Vagina (tissue), 2 donors: Measurements from ENCODE around the gene CD58. TPM values are rescaled to one million over a fixed set of nuclear protein-coding genes. Genes with fewer than 3 reads are reported as not detected.

Source experiments
- DNase-seq, 2 donors: peaks; one replicate each; pipeline ENCODE4 v3.0.0-alpha.2; 2017; ENCODE audit errors: extremely low spot score in 2 of 2
- H3K27ac ChIP-seq: fragments of 200-600 bp; sonication (generic); one replicate; pipeline ENCODE4 v1.5.1; 2019
- H3K27me3 ChIP-seq: fragments of 200-600 bp; sonication (generic); one replicate; pipeline ENCODE4 v1.5.1; 2019
- H3K36me3 ChIP-seq, 2 donors: fragments of 200-600 bp; sonication (generic); one replicate each; pipeline ENCODE4 v1.5.1; 2017 to 2019
- H3K4me1 ChIP-seq: fragments of 200-600 bp; sonication (generic); one replicate; pipeline ENCODE4 v1.5.1; 2019
- H3K4me3 ChIP-seq, 2 donors: fragments of 200-600 bp; sonication (generic); 1 replicate in 1 of 2; 2 replicates in 1 of 2; pipeline ENCODE4 v1.5.1; 2016 to 2019
- H3K9me3 ChIP-seq: fragments of 200-600 bp; sonication (generic); one replicate; pipeline ENCODE4 v1.5.1; 2019
- CTCF ChIP-seq, 3 experiments: fragments of 450-650 bp in 2 of 3; fragments of 200-600 bp in 1 of 3; sonication (generic) in 1 of 3; IDR thresholded peaks; one replicate each; pipeline ENCODE4 v1.5.1; 2017 to 2019; ENCODE audit warnings: antibody characterized with exemption in 3 of 3, mild to moderate bottlenecking in 2 of 3, moderate library complexity in 2 of 3
- POLR2A ChIP-seq, 2 donors: fragments of 450-650 bp; IDR thresholded peaks; one replicate each; pipeline ENCODE4 v1.6.1; 2017; ENCODE audit warnings: antibody characterized with exemption in 2 of 2, mild to moderate bottlenecking in 2 of 2, moderate library complexity in 2 of 2
- POLR2AphosphoS5 ChIP-seq, 2 donors: sonication (generic); formaldehyde crosslinking; IDR thresholded peaks; one replicate each; pipeline ENCODE4 v1.9.0; 2017; ENCODE audit warnings: antibody characterized with exemption in 2 of 2, mild to moderate bottlenecking in 2 of 2, low read depth in 1 of 2; ENCODE audit not compliant: insufficient read depth in 1 of 2
- intact Hi-C: fragments of 100-400 bp; cut with DNase I; formaldehyde crosslinking; loops from one replicate; pipeline ENCODE4 v1.15.1; 2023
- total RNA-seq: library from RNA; depleted of rRNA; stranded (reverse); fragments of >200 nt; gene quantifications from one replicate; pipeline ENCODE4 v1.2.3, GENCODE V29; 2016

CD58 gene
- total RNA-seq, 1 donor from 2014 or later: 54.5 TPM

- DNase-seq: no peak
- Histone ChIP-seq H3K4me3 (no peak overlapping the region), H3K9me3 (no peaks in the 10 kb centered on the region), H3K36me3 (no peaks in the 10 kb centered on the region), H3K27ac (no peak overlapping the region), H3K27me3 (no peaks in the 10 kb centered on the region), H3K4me1 (no peaks in the 10 kb centered on the region)
- TF ChIP-seq POLR2A (IDR thresholded peaks at IDR 0.05) (no peak), CTCF (IDR thresholded peaks at IDR 0.05) (no peak), POLR2AphosphoS5 (IDR thresholded peaks at IDR 0.05; ENCODE audit: insufficient read depth in 1 of 2, low read depth in 1 of 2) (no peak)
- intact Hi-C loops: no loop called here
Measured at GRCh38 chr1:116476321-116476720, 94.5 kb downstream of the CD58 start.

GRCh38 chr1:116475850-116476218, 95.0 kb downstream of the CD58 start:
- intact Hi-C loops: no loop called here
- Histone ChIP-seq H3K36me3 (no peaks in the 10 kb centered on the region), H3K27me3 (no peaks in the 10 kb centered on the region), H3K9me3 (no peaks in the 10 kb centered on the region), H3K27ac (no peak overlapping the region), H3K4me3 (no peak overlapping the region), H3K4me1 (no peaks in the 10 kb centered on the region)
- no peak for DNase-seq
- TF ChIP-seq CTCF (IDR thresholded peaks at IDR 0.05): no peak
- TF ChIP-seq POLR2AphosphoS5 (IDR thresholded peaks at IDR 0.05; ENCODE audit: insufficient read depth in 1 of 2, low read depth in 1 of 2): no peak
- no peak for TF ChIP-seq POLR2A (IDR thresholded peaks at IDR 0.05)

GRCh38 chr1:116474921-116475849, 95.6 kb downstream of the CD58 start:
- Histone ChIP-seq H3K27me3 (no peaks in the 10 kb centered on the region), H3K4me1 (no peaks in the 10 kb centered on the region), H3K4me3 (no peak overlapping the region), H3K9me3 (no peaks in the 10 kb centered on the region), H3K36me3 (no peaks in the 10 kb centered on the region), H3K27ac (no peak overlapping the region)
- DNase-seq: no peak
- TF ChIP-seq POLR2AphosphoS5 (IDR thresholded peaks at IDR 0.05; ENCODE audit: insufficient read depth in 1 of 2, low read depth in 1 of 2): no peak
- no peak for TF ChIP-seq POLR2A (IDR thresholded peaks at IDR 0.05)
- no peak for TF ChIP-seq CTCF (IDR thresholded peaks at IDR 0.05)
- intact Hi-C loops: no loop called here

- no peaks in the 10 kb centered on the region for H3K36me3 ChIP-seq
- no peak for DNase-seq
- no peaks in the 10 kb centered on the region for H3K9me3 ChIP-seq
- no peaks in the 10 kb centered on the region for H3K27me3 ChIP-seq
- TF ChIP-seq POLR2AphosphoS5 (IDR thresholded peaks at IDR 0.05; ENCODE audit: insufficient read depth in 1 of 2, low read depth in 1 of 2) (no peak), CTCF (IDR thresholded peaks at IDR 0.05) (no peak), POLR2A (IDR thresholded peaks at IDR 0.05) (no peak)
- no peaks in the 10 kb centered on the region for H3K4me1 ChIP-seq
- intact Hi-C loops: no loop called here
- no peak overlapping the region for H3K27ac ChIP-seq
- H3K4me3 ChIP-seq: no peak overlapping the region
Measured at GRCh38 chr1:116472431-116472961, 98.3 kb downstream of the CD58 start.

GRCh38 chr1:116471241-116471640, 99.6 kb downstream of the CD58 start:
- Histone ChIP-seq H3K9me3 (no peaks in the 10 kb centered on the region), H3K27ac (no peak overlapping the region), H3K36me3 (no peaks in the 10 kb centered on the region), H3K4me3 (no peak overlapping the region), H3K4me1 (no peaks in the 10 kb centered on the region), H3K27me3 (no peaks in the 10 kb centered on the region)
- no peak for DNase-seq
- TF ChIP-seq CTCF (IDR thresholded peaks at IDR 0.05) (no peak), POLR2AphosphoS5 (IDR thresholded peaks at IDR 0.05; ENCODE audit: insufficient read depth in 1 of 2, low read depth in 1 of 2) (no peak), POLR2A (IDR thresholded peaks at IDR 0.05) (no peak)
- intact Hi-C loops: no loop called here
